HCT116 (cell line): ENCODE measurements around the gene PIK3R1. TPM values are rescaled to one million over a fixed set of nuclear protein-coding genes. Genes with fewer than 3 reads are reported as not detected.

Experiments used
- ATAC-seq: fragments of 200-7000 bp; cut with Tn5 transposase; 2 replicates; pipeline ENCODE4 v1.9.1; 2020; ENCODE audit warnings: mild to moderate bottlenecking, moderate library complexity
- BruUV-seq: library from RNA; stranded (reverse); fragments of 400-500 nt; replicated peaks from 2 replicates; lab custom pipeline; 2021; lab: Mats Ljungman, UMichigan
- CTCF ChIA-PET: fragments of 300-600 bp; sonication (Branson Sonifier 250); formaldehyde crosslinking; loops from one replicate; lab custom pipeline; 2021; ENCODE audit warnings: antibody characterized with exemption; lab: Charles Lee
- POLR2A ChIA-PET: fragments of 300-600, 350-600 bp; sonication (Branson Sonifier 250); formaldehyde crosslinking; loops from one replicate; lab custom pipeline; 2021; ENCODE audit warnings: antibody characterized with exemption; lab: Charles Lee
- RAD21 ChIA-PET, 2 experiments: fragments of 300-600 bp; sonication (Branson Sonifier 250); formaldehyde crosslinking; loops; one replicate each; lab custom pipeline; 2023; ENCODE audit warnings: low total read pairs in 2 of 2; ENCODE audit not compliant: uncharacterized antibody in 2 of 2, unreplicated experiment in 2 of 2, low non-redundant PET in 1 of 2; lab: Charles Lee
- DNase-seq: peaks from one replicate; pipeline ENCODE4 v3.0.0-alpha.2; 2010; ENCODE audit warnings: low read depth, low spot score
- H2AFZ ChIP-seq: fragments of 200-600 bp; shearing (Covaris generic), sonication (generic); 2 replicates; pipeline ENCODE4 v1.6.1; 2017; ENCODE audit warnings: low read depth, mixed run types, mixed read lengths, antibody characterized with exemption, low read length; ENCODE audit not compliant: poor library complexity, severe bottlenecking
- H3K27ac ChIP-seq: 2 replicates; pipeline ENCODE4 v1.5.1; 2012; ENCODE audit warnings: low read depth, low read length
- H3K27me3 ChIP-seq: fragments of 200-600 bp; sonication (generic); 2 replicates; pipeline ENCODE4 v1.6.1; 2016; ENCODE audit warnings: mixed run types, low read length, mixed read lengths; ENCODE audit not compliant: insufficient read depth
- H3K36me3 ChIP-seq, 2 experiments: fragments of 200-500 bp in 1 of 2; fragments of 200-600 bp in 1 of 2; sonication (Bioruptor generic) in 1 of 2; sonication (generic) in 1 of 2; 2 replicates each; pipeline versions ENCODE4 v1.5.1 to v1.6.1; 2014 to 2016; ENCODE audit warnings: low read length in 2 of 2, inconsistent platforms in 1 of 2, mixed read lengths in 1 of 2, mixed run types in 1 of 2; ENCODE audit not compliant: insufficient read depth in 2 of 2, control insufficient read depth in 1 of 2
- H3K4me1 ChIP-seq, 2 experiments: fragments of 200-600 bp in 1 of 2; sonication (generic) in 1 of 2; 2 replicates each; pipeline versions ENCODE4 v1.5.1 to v1.6.1; 2012 to 2017; ENCODE audit warnings: low read length in 2 of 2, inconsistent platforms in 1 of 2, mild to moderate bottlenecking in 1 of 2, mixed read lengths in 1 of 2, mixed run types in 1 of 2, moderate library complexity in 1 of 2; ENCODE audit not compliant: insufficient read depth in 2 of 2, control insufficient read depth in 1 of 2
- H3K4me2 ChIP-seq: fragments of 200-600 bp; sonication (generic); 2 replicates; pipeline ENCODE4 v1.6.1; 2017; ENCODE audit warnings: mixed run types, low read length, mixed read lengths
- H3K4me3 ChIP-seq, 2 experiments: fragments of 200-600 bp in 1 of 2; sonication (generic) in 1 of 2; replicated peaks in 1 of 2; 2 replicates each; pipeline ENCODE4 v1.5.1; 2011 to 2016; ENCODE audit warnings: low read length in 2 of 2, control low read depth in 1 of 2, low read depth in 1 of 2, mild to moderate bottlenecking in 1 of 2, mixed read lengths in 1 of 2, mixed run types in 1 of 2
- H3K79me2 ChIP-seq: fragments of 200-600 bp; sonication (generic); 2 replicates; pipeline ENCODE4 v1.6.1; 2017; ENCODE audit warnings: mild to moderate bottlenecking, mixed run types, low read length, moderate library complexity, mixed read lengths; ENCODE audit not compliant: insufficient read depth
- H3K9ac ChIP-seq: fragments of 200-600 bp; sonication (generic); 2 replicates; pipeline ENCODE4 v1.6.1; 2016; ENCODE audit warnings: low read length, mixed read lengths
- H3K9me2 ChIP-seq: fragments of 200-600 bp; sonication (generic), shearing (Covaris generic); 2 replicates; pipeline ENCODE4 v1.6.1; 2017; ENCODE audit warnings: mixed run types, mild to moderate bottlenecking, moderate library complexity; ENCODE audit not compliant: insufficient read depth
- H3K9me3 ChIP-seq, 2 experiments: fragments of 200-500 bp in 1 of 2; fragments of 200-600 bp in 1 of 2; sonication (Bioruptor generic) in 1 of 2; sonication (generic) in 1 of 2; 2 replicates each; pipeline ENCODE4 v1.6.1; 2014 to 2017; ENCODE audit warnings: low read length in 2 of 2, mixed read lengths in 2 of 2, inconsistent platforms in 1 of 2, low read depth in 1 of 2, mild to moderate bottlenecking in 1 of 2, mixed run types in 1 of 2, moderate library complexity in 1 of 2; ENCODE audit not compliant: control insufficient read depth in 1 of 2, insufficient read depth in 1 of 2
- H4K20me1 ChIP-seq: fragments of 200-600 bp; sonication (generic), shearing (Covaris generic); 2 replicates; pipeline ENCODE4 v1.6.1; 2017; ENCODE audit warnings: mixed run types, mild to moderate bottlenecking, moderate library complexity; ENCODE audit not compliant: insufficient read depth
- CBX3 ChIP-seq: IDR thresholded peaks from 2 replicates; pipeline ENCODE4 v1.6.1; 2012; ENCODE audit warnings: low read depth
- POLR2A ChIP-seq: IDR thresholded peaks from 2 replicates; pipeline ENCODE4 v1.7.0; 2011; ENCODE audit warnings: borderline replicate concordance; ENCODE audit not compliant: insufficient read depth, insufficient read length; ENCODE audit errors: extremely low read depth
- POLR2AphosphoS5 ChIP-seq: IDR thresholded peaks from 2 replicates; pipeline ENCODE4 v1.6.1; 2011; ENCODE audit warnings: mild to moderate bottlenecking, low read depth, low read length, moderate library complexity
- RAD21 ChIP-seq: IDR thresholded peaks from 2 replicates; pipeline ENCODE4 v1.6.1; 2012; ENCODE audit warnings: low read depth, mild to moderate bottlenecking
- REST ChIP-seq: IDR thresholded peaks from 2 replicates; pipeline ENCODE4 v1.6.1; 2012; ENCODE audit warnings: low read depth
- SP1 ChIP-seq: IDR thresholded peaks from 2 replicates; pipeline ENCODE4 v1.6.1; 2012; ENCODE audit warnings: low read depth
- TCF7L2 ChIP-seq: IDR thresholded peaks from 2 replicates; pipeline ENCODE4 v1.7.0; 2011; ENCODE audit warnings: borderline replicate concordance, inconsistent platforms; ENCODE audit not compliant: insufficient read depth, insufficient read length; ENCODE audit errors: extremely low read depth
- YY1 ChIP-seq: IDR thresholded peaks from 2 replicates; pipeline ENCODE4 v1.6.1; 2011; ENCODE audit warnings: low read length, low read depth, moderate library complexity, mild to moderate bottlenecking; ENCODE audit not compliant: insufficient replicate concordance; ENCODE audit errors: extremely low read depth
- ZFX ChIP-seq: fragments of 450-650 bp; IDR thresholded peaks from 2 replicates; pipeline ENCODE4 v1.6.1; 2017
- ZNF274 ChIP-seq: fragments of 200-500 bp; sonication (Bioruptor generic); IDR thresholded peaks from 2 replicates; pipeline ENCODE4 v1.6.1; 2014; ENCODE audit warnings: mild to moderate bottlenecking, low read depth, low read length, inconsistent platforms
- intact Hi-C: fragments of 100-400 bp; cut with micrococcal nuclease; formaldehyde crosslinking; loops from 2 replicates; pipeline ENCODE4 v1.10.0; 2022
- total RNA-seq: library from RNA; stranded (reverse); gene quantifications from one replicate; pipeline ENCODE4 v1.2.1, GENCODE V29; 2021; ENCODE audit not compliant: unreplicated experiment

Gene PIK3R1
- total RNA-seq, 1 experiment from 2014 or later: 7.2 TPM

- H3K9ac ChIP-seq: peak overlapping the region; percentile 36; the same call in 1 of the 2 replicates
- intact Hi-C loops: loop anchor here (5.0 kb wide), 1 partner anchor 98 kb away; no protein-coding TSS in a partner anchor
- H3K4me2 ChIP-seq: peak overlapping the region; percentile 66
- H3K9me3 ChIP-seq: no peaks in the 10 kb centered on the region
- ATAC-seq (peak; percentile 60), DNase-seq (no peak)
- BruUV-seq: no TSS peak
- no peaks in the 10 kb centered on the region for H3K9me2 ChIP-seq
- no peak overlapping the region for H2AFZ ChIP-seq
- CTCF ChIA-PET: no interaction called here
- no peaks in the 10 kb centered on the region for H3K36me3 ChIP-seq
- no peaks in the 10 kb centered on the region for H3K27me3 ChIP-seq
- H4K20me1 ChIP-seq: no peaks in the 10 kb centered on the region
- POLR2A ChIA-PET: no interaction called here
- no peaks in the 10 kb centered on the region for H3K79me2 ChIP-seq
- peak overlapping the region in 1 of 2 experiments; percentile 29; a peak in 2 of 4 replicates for H3K4me3 ChIP-seq
- H3K27ac ChIP-seq: peak overlapping the region; percentile 69; the same call in 1 of the 2 replicates
- RAD21 ChIA-PET: no interaction called here
- peaks cover 27 to 63% of the 10 kb centered on the region in 2 experiments for H3K4me1 ChIP-seq
- TF ChIP-seq TCF7L2 (no peak), POLR2AphosphoS5 (no peak), SP1 (no peak), CBX3 (no peak), POLR2A (no peak), ZFX (no peak), RAD21 (no peak), YY1 (no peak), REST (no peak), ZNF274 (no peak)
These were observed 119.0 kb downstream of the PIK3R1 start for GRCh38 chr5:68334553-68334886.
